HG03064 (cell line): ENCODE measurements around the gene SYDE1.

Source experiments
- ATAC-seq: cut with Tn5 transposase; IDR thresholded peaks from one replicate; pipeline ENCODE4 v1.9.1; 2021; ENCODE audit warnings: low read depth; ENCODE audit not compliant: unreplicated experiment

The SYDE1 gene

GRCh38 chr19:15108145-15108844 is 1.1 kb downstream of the SYDE1 start:
- ATAC-seq, result no peak

GRCh38 chr19:15108845-15109767 is 1.9 kb downstream of the SYDE1 start:
- ATAC-seq, result no peak

GRCh38 chr19:15109768-15110417 is 2.7 kb downstream of the SYDE1 start:
- ATAC-seq, result no peak

DNA sequence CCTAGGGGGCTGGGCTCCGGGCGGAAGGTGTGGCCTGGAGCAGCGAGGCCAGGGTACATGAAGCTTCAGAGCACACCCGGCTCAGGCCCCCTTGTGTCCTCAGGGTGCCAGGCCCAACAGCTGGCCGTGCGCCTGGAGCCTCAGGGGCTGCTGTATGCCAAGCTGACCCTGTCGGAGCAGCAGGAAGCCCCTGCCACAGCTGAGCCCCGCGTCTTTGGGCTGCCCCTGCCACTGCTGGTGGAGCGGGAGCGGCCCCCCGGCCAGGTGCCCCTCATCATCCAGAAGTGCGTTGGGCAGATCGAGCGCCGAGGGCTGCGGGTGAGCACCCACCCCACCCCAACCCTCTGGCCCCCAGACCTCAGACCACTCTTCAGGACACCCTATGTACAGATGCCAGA is 3.2 kb downstream of the SYDE1 start:
- no peak for ATAC-seq

DNA sequence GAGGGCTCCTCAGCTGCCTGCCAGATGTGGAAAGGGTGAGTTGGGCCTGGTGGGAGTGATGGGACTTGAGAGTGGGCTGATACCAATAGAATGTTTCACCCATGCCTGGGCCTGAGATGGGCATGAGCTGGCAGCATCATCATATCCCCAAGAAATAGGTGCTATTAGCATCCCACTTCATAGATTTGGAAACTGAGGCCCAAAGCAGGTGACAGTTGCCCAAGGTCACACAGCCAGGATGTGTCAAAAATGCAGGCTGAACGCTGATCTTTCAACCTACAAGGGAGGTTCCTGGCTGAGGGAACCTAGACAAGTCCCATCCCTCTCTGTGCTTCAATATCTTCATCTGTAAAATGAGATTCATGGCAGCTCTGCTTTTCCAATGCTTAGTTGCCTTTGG is 4.6 kb downstream of the SYDE1 start:
- no peak for ATAC-seq

DNA sequence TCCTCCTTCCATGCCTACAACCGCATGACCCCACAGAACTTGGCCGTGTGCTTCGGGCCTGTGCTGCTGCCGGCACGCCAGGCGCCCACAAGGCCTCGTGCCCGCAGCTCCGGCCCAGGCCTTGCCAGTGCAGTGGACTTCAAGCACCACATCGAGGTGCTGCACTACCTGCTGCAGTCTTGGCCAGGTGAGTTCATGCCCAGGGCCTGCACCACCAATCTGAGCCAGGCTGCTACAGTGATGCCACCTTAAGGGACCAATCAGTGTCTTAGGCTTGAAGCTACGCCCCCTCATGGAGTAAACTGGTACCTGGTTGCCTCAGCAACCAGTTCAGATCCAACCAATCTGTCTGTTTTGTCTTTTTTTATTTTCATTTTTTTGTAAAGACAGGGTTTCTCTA is 5.2 kb downstream of the SYDE1 start:
- no peak for ATAC-seq

DNA sequence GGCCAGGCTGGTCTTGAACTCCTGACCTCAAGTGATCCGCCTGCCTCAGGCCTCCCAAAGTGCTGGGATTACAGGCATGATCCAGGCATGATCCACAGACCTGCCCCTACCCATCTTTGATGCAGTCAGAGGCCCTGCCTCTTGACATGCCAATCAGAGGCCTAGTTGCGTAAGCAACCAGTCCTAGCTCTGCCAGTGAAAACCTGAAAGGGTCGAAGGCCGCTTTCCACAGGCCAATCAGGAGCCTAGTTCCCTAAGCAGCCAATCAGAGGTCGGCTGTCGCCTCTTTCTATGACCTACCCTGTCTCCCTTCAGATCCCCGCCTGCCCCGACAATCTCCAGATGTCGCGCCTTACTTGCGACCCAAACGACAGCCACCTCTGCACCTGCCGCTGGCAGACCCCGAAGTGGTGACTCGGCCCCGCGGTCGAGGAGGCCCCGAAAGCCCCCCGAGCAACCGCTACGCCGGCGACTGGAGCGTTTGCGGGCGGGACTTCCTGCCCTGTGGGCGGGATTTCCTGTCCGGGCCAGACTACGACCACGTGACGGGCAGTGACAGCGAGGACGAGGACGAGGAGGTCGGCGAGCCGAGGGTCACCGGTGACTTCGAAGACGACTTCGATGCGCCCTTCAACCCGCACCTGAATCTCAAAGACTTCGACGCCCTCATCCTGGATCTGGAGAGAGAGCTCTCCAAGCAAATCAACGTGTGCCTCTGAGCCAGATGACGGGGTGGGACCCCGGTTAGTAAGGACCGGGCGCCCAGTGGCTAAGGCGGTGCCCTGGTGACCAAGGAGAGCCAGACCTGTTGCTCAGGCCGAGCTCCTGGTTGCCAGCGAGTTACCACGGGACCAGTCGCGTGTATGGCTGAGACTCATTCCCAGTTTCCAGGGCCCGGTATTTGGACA is 6.3 kb downstream of the SYDE1 start:
- ATAC-seq, result no peak

- no peak for ATAC-seq
These were observed 6.9 kb downstream of the SYDE1 start for GRCh38 chr19:15114153-15114540.

- ATAC-seq, result no peak
These were observed 7.9 kb downstream of the SYDE1 start for GRCh38 chr19:15115080-15115479.

DNA sequence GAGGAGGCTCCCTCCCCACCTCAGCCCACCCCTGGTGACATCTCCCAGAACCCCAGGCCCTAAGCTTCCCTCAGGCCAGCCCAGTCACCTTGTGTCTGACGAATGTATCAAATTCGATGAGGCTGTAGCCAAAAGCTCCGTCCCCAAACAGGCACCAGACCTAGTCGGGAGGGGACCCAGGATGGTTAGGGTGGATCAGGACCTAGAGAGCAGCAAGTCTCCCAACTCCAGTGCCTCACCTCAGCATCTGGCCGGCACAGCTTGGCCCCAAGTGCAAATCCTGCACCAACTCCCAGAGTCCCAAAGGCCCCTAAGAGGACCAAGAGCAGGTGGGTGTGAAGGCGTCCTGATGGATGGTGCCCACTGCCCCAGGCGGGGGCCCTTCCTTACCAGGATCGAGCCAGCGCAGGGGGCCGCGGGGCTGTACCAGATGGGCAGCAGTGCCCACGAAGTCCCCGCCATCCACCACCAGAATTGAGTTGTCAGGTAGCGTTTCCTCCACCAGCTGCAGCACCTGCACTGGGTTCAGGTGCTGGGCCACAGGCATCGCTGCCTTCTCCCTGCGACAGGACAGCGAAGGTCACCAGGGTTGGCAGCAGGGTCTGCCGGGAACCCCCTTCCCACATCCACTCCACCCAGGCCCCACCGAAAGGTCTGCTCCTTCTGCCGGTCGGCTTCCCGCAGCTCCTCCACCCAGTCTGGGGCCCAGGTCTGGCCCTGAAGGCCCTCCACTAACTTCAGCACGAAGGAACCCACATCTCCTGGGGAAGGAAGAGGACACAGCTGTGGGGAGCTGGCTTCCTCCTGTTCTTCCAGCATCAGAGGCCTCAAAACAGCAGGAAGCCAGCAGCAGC is 8.8 kb downstream of the SYDE1 start:
- no peak for ATAC-seq

DNA sequence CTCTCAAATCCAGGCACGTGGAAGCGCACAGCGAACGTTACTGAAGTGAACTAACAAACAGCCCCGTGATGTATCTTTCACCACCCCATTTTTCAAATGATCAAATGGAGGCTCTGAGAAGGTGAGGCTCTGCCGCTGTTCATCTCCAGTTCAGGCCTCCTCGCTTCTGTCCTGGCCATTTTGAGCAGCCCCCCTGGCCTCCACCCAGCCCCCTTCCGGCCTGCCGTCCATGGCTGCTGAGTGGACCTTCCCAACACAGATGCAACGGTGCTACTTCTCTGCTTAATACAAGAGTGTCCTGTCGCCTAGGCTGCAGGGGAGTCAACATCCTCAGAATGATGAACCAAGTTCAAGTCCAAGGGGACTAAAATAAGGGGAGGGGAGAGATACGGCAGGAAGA is 9.7 kb downstream of the SYDE1 start:
- ATAC-seq, result no peak

- ATAC-seq, result no peak
These were observed 11.0 kb downstream of the SYDE1 start for GRCh38 chr19:15118248-15118647.

- no peak for ATAC-seq
These were observed 11.7 kb downstream of the SYDE1 start for GRCh38 chr19:15118789-15119494.

DNA sequence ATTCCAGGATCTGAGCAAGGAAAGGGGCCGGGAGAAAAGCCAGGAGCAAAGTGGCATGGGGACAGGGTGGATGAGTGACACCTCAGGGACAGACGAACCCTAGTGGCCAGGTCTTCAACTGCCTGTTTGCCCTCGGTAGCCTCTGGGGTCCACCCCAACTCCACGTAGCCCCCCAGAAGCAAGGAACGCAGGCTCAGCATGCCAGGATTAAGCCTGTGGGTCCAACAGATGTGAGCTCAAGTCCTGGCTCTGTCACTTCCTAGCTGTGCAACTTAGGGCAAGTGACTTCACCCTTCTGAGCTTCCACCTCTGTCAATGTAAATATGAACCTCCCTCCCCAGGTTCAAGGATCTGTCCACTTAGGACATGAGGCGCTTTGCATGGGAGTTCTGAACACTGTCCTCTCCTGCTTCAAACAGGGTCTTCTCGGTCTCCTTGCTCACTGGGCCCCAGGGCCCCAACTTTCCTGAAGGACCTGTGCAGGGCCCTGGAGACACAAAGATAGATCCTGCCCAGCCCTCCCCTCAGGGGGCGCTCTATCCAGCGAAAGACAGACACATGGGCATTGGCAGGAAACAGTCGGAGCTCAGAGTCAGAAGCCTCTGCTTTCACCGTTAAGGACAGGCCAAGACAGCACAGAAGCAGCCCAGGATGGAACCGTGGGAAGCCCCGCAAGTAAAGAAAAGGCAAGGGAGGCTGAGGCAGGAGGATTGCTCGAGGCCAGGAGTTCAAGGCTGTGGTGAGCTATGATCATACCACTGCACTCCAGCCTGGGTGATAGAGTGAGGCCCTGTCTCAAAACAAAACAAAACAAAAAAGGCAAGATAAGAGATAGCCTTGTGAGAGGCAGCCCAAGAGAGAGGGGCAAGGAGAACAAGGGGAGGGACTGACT is 13.2 kb downstream of the SYDE1 start:
- no peak for ATAC-seq

- no peak for ATAC-seq
These were observed 15.3 kb downstream of the SYDE1 start for GRCh38 chr19:15122331-15123030.

DNA sequence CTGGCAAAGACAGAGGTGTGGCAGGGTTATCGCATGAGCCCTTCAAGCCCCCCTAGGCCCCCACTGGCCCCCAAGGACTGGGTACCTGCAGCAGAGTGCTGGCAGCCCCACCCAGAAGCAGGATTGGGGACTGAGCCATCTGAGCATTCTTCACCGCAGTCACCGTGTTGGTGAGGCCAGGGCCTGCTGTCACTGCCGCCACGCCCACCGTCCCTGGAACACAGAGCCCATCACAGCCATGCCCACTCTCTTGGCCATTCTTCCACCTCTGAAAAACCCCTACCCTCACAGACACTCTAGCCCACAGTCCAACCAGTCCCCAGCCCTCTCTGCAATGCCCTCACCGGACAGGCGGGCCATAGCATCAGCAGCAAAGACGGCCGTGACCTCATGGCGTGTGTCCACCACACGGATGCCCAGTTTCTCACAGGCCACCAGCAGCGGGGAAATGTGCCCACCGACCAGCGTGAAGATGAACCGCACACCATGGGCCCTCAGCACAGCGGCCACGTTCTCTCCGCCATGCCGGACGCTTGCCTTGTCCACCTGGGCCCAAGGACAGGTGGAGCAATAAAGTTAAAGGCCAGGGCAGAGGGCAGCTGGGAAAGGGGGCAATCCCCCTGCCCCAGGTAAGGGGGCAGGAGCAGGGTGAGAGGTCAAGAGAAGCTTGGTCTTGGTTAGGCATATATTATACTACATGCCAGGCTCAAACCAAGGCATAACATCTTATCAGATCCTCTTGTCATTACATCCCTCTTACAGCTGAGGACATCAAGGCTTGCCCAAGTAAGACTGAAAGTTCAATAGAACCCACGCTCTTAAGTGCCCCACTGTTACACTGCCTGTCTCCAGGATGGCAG is 16.1 kb downstream of the SYDE1 start:
- ATAC-seq, result no peak
